ACHN (cell line): ENCODE results near the gene PPY.
A peak's percentile ranks its signal among the peaks of the same experiment; 100 is the strongest.
"Not testable (repeated sequence)": the region's sequence is repeated elsewhere in the genome, so short reads cannot be mapped to it uniquely, and the experiment has no call there.

Source experiments
- DNase-seq: peaks from one replicate; pipeline ENCODE4 v3.0.0-alpha.2; 2015
- in situ Hi-C: cut with HindIII; loops from 2 replicates; pipeline ENCODE4 v1.10.0; 2017; ENCODE audit warnings: low sequenced_read_pairs, low pct_ligation_motif_present, low pct_unique_long_range_greater_than_20kb

PPY gene

GRCh38 chr17:43938838-43939182 is 3.5 kb downstream of the PPY start:
- DNase-seq: no peak
- in situ Hi-C loops: no loop called here

GRCh38 chr17:43936434-43936833 is 5.8 kb downstream of the PPY start:
- no peak for DNase-seq
- in situ Hi-C loops: no loop called here

GRCh38 chr17:43935926-43936261 is 6.4 kb downstream of the PPY start:
- in situ Hi-C loops: no loop called here
- no peak for DNase-seq

GRCh38 chr17:43935204-43935925 is 6.9 kb downstream of the PPY start:
- DNase-seq: no peak
- in situ Hi-C loops: no loop called here

- DNase-seq: no peak
These were observed 9.4 kb downstream of the PPY start for GRCh38 chr17:43932923-43933322.

GRCh38 chr17:43932357-43932756 is 9.9 kb downstream of the PPY start:
- in situ Hi-C loops: no loop called here
- DNase-seq: no peak

More at GRCh38 chr17:43932923-43933322, 9.4 kb downstream of the PPY start:
- in situ Hi-C loops: no loop called here

GRCh38 chr17:43931062-43931571 is 11.2 kb downstream of the PPY start:
- in situ Hi-C loops: no loop called here
- DNase-seq: peak; percentile 88

- in situ Hi-C loops: no loop called here
- no peak for DNase-seq
These were observed 13.7 kb downstream of the PPY start for GRCh38 chr17:43928609-43929008.

GRCh38 chr17:43927929-43928328 is 14.3 kb downstream of the PPY start:
- in situ Hi-C loops, DNase-seq: not testable (repeated sequence)

GRCh38 chr17:43927060-43927864 is 15.0 kb downstream of the PPY start:
- in situ Hi-C loops: no loop called here
- DNase-seq: no peak

- DNase-seq: no peak
- in situ Hi-C loops: no loop called here
These were observed 17.7 kb downstream of the PPY start for GRCh38 chr17:43924558-43924957.

GRCh38 chr17:43920500-43921095 is 21.7 kb downstream of the PPY start:
- in situ Hi-C loops: no loop called here
- no peak for DNase-seq

- DNase-seq: no peak
- in situ Hi-C loops: no loop called here
These were observed 24.3 kb downstream of the PPY start for GRCh38 chr17:43918026-43918389.

GRCh38 chr17:43917348-43918025 is 24.8 kb downstream of the PPY start:
- in situ Hi-C loops: no loop called here
- no peak for DNase-seq

- in situ Hi-C loops: no loop called here
These were observed 25.3 kb downstream of the PPY start for GRCh38 chr17:43917016-43917347.

GRCh38 chr17:43916385-43916784 is 25.9 kb downstream of the PPY start:
- no peak for DNase-seq
- in situ Hi-C loops: no loop called here

More at GRCh38 chr17:43917016-43917347, 25.3 kb downstream of the PPY start:
- DNase-seq: no peak

GRCh38 chr17:43915559-43915958 is 26.7 kb downstream of the PPY start:
- in situ Hi-C loops: no loop called here

GRCh38 chr17:43914451-43914850 is 27.8 kb downstream of the PPY start:
- in situ Hi-C loops: no loop called here
- no peak for DNase-seq

More at GRCh38 chr17:43915559-43915958, 26.7 kb downstream of the PPY start:
- DNase-seq: no peak

- DNase-seq: no peak
- in situ Hi-C loops: no loop called here
These were observed 28.7 kb downstream of the PPY start for GRCh38 chr17:43913584-43913983.
